ENCODE measurements around the gene PROCA1.

DNA sequence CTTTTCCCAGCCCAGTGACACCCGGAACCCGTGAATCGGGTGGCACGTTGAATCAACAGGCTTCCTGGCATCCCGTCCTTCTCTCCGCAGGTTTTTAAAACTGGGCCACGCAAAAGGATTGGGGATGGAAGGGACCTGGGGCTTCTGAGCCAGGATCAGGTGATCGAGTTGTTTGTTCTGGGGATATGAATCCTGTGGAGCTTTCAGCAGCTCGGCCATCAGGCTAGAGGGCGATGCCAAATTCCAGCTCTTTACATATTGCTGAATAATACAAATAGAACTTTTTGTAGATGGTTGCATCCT lies 49.2 kb downstream of the PROCA1 start:
- TF ChIP-seq, protein P1, sequence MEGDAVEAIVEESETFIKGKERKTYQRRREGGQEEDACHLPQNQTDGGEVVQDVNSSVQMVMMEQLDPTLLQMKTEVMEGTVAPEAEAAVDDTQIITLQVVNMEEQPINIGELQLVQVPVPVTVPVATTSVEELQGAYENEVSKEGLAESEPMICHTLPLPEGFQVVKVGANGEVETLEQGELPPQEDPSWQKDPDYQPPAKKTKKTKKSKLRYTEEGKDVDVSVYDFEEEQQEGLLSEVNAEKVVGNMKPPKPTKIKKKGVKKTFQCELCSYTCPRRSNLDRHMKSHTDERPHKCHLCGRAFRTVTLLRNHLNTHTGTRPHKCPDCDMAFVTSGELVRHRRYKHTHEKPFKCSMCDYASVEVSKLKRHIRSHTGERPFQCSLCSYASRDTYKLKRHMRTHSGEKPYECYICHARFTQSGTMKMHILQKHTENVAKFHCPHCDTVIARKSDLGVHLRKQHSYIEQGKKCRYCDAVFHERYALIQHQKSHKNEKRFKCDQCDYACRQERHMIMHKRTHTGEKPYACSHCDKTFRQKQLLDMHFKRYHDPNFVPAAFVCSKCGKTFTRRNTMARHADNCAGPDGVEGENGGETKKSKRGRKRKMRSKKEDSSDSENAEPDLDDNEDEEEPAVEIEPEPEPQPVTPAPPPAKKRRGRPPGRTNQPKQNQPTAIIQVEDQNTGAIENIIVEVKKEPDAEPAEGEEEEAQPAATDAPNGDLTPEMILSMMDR (conservative IDR thresholded peaks at IDR 0.05; ENCODE audit: low read length): no peak
- TF ChIP-seq EZH2phosphoT487 (IDR thresholded peaks at IDR 0.05; ENCODE audit: borderline replicate concordance, low read depth, low read length): no peak

Measured in OCI-LY7 (cell line).